Measurements from ENCODE around the gene PGAP3. TPM values are rescaled to one million over a fixed set of nuclear protein-coding genes. Genes with fewer than 3 reads are reported as not detected.
"Not testable (repeated sequence)": the region's sequence is repeated elsewhere in the genome, so short reads cannot be mapped to it uniquely, and the experiment has no call there.

Gene PGAP3
- total RNA-seq, 1 donor from 2014 or later, result 11.2 TPM

DNA sequence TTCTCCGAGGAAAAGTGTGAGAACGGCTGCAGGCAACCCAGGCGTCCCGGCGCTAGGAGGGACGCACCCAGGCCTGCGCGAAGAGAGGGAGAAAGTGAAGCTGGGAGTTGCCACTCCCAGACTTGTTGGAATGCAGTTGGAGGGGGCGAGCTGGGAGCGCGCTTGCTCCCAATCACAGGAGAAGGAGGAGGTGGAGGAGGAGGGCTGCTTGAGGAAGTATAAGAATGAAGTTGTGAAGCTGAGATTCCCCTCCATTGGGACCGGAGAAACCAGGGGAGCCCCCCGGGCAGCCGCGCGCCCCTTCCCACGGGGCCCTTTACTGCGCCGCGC lies 11.9 kb upstream of the PGAP3 start, which contains the start of gene ERBB2:
Gene ERBB2 (plus strand): TSS at position 247 of the 330 bp plus-strand sequence. CDS start 175 bp downstream, outside the sequence.
- H3K27ac Mint-ChIP-seq (ENCODE audit: unreplicated experiment), result peak within 1 kb of the TSS; percentile 72
- H3K9me3 Mint-ChIP-seq (ENCODE audit: unreplicated experiment), result no peaks in the 10 kb centered on the region
- H3K4me1 Mint-ChIP-seq (ENCODE audit: unreplicated experiment), result peaks cover 25% of the 10 kb centered on the region
- no peaks in the 10 kb centered on the region for H3K36me3 Mint-ChIP-seq (ENCODE audit: low read depth, unreplicated experiment)
- TF ChIP-seq, protein P1, sequence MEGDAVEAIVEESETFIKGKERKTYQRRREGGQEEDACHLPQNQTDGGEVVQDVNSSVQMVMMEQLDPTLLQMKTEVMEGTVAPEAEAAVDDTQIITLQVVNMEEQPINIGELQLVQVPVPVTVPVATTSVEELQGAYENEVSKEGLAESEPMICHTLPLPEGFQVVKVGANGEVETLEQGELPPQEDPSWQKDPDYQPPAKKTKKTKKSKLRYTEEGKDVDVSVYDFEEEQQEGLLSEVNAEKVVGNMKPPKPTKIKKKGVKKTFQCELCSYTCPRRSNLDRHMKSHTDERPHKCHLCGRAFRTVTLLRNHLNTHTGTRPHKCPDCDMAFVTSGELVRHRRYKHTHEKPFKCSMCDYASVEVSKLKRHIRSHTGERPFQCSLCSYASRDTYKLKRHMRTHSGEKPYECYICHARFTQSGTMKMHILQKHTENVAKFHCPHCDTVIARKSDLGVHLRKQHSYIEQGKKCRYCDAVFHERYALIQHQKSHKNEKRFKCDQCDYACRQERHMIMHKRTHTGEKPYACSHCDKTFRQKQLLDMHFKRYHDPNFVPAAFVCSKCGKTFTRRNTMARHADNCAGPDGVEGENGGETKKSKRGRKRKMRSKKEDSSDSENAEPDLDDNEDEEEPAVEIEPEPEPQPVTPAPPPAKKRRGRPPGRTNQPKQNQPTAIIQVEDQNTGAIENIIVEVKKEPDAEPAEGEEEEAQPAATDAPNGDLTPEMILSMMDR (IDR thresholded peaks at IDR 0.05; ENCODE audit: unreplicated experiment), result no peak
- peaks cover 7% of the 10 kb centered on the region for H3K27me3 Mint-ChIP-seq (ENCODE audit: unreplicated experiment)
- peak within 1 kb of the TSS; percentile 97 for H3K4me3 Mint-ChIP-seq (ENCODE audit: unreplicated experiment)
- DNase-seq (ENCODE audit: low spot score), result peak; percentile 42

DNA sequence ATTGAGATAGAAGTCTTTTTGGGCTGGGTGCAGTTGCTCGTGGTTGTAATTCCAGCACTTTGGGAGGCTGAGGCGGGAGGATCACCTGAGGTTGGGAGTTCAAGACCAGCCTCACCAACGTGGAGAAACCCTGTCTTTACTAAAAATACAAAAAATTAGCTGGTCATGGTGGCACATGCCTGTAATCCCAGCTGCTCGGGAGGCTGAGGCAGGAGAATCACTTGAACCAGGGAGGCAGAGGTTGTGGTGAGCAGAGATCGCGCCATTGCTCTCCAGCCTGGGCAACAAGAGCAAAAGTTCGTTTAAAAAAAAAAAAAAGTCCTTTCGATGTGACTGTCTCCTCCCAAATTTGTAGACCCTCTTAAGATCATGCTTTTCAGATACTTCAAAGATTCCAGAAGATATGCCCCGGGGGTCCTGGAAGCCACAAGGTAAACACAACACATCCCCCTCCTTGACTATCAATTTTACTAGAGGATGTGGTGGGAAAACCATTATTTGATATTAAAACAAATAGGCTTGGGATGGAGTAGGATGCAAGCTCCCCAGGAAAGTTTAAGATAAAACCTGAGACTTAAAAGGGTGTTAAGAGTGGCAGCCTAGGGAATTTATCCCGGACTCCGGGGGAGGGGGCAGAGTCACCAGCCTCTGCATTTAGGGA lies 11.4 kb upstream of the PGAP3 start:
- peak overlapping the region; percentile 72 for H3K27ac Mint-ChIP-seq (ENCODE audit: unreplicated experiment)
- not testable (repeated sequence) for H3K9me3 Mint-ChIP-seq (ENCODE audit: unreplicated experiment); H3K36me3 Mint-ChIP-seq (ENCODE audit: low read depth, unreplicated experiment); DNase-seq (ENCODE audit: low spot score); H3K27me3 Mint-ChIP-seq (ENCODE audit: unreplicated experiment)
- peak overlapping the region; percentile 97 for H3K4me3 Mint-ChIP-seq (ENCODE audit: unreplicated experiment)
- peaks cover 28% of the 10 kb centered on the region for H3K4me1 Mint-ChIP-seq (ENCODE audit: unreplicated experiment)

DNA sequence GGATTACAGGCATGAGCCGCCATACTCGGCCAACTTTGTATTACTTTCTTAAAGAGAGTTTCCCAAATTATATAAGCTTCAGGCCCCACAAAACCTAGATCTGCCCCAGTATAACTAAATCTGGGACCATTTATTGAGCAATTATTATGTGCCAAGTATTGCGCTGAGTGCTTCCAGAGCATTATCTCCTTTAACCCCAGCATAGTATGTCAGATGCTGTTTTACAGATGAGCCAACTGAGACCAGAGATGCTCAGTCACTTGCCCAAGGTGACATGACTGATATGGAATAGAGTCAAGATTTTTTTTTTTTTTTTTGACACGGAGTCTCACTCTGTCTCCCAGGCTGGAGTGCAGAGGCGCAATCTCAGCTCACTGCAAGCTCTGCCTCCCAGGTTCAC lies 10.1 kb upstream of the PGAP3 start:
- Mint-ChIP-seq H3K27me3 (ENCODE audit: unreplicated experiment) (peaks cover 9% of the 10 kb centered on the region), H3K4me3 (ENCODE audit: unreplicated experiment) (no peak overlapping the region), H3K36me3 (ENCODE audit: low read depth, unreplicated experiment) (no peaks in the 10 kb centered on the region), H3K4me1 (ENCODE audit: unreplicated experiment) (peaks cover 29% of the 10 kb centered on the region), H3K27ac (ENCODE audit: unreplicated experiment) (no peak overlapping the region), H3K9me3 (ENCODE audit: unreplicated experiment) (no peaks in the 10 kb centered on the region)
- DNase-seq (ENCODE audit: low spot score), result no peak
- TF ChIP-seq, protein P1 (IDR thresholded peaks at IDR 0.05; ENCODE audit: unreplicated experiment), result no peak

DNA sequence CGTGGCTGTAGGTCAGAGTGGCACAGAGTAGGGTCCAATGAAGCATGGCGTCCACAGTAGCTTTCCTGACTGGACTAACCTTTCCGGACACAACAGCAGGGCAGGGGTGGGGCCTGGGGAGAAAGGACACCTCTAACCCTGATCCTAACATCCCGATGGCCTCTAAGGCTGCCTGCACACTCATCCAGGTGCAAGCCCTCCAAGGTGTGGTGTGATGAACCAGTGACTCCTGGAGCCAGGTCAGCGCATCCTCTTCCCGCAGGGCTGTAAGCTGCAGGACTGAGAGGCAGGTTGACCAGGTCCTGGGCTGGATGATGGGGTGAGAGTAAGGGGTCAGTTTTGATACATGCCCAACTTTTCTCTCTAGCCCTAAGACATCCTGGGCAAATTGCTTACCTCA lies 8.9 kb upstream of the PGAP3 start:
- H3K4me3 Mint-ChIP-seq (ENCODE audit: unreplicated experiment), result no peak overlapping the region
- H3K27me3 Mint-ChIP-seq (ENCODE audit: unreplicated experiment), result peaks cover 9% of the 10 kb centered on the region
- peaks cover 26% of the 10 kb centered on the region for H3K4me1 Mint-ChIP-seq (ENCODE audit: unreplicated experiment)

DNA sequence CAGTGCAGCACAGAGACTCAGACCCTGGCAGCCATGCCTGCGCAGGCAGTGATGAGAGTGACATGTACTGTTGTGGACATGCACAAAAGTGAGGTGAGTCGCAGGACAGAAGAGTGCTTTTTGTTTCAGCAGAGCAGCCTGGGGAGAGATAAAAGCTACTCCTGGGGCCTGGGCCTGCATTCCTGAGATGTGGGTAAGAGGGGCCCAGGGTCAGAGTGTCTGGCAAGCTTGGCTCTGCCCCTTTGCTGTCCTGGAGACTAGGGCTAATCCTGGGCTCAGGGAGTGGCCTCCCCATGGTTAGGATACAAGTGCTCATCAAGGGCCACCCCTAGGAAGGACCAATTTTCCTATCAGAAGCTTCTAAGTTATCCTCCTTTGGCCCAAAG lies 7.2 kb upstream of the PGAP3 start:
- no peaks in the 10 kb centered on the region for H3K9me3 Mint-ChIP-seq (ENCODE audit: unreplicated experiment)
- H3K27me3 Mint-ChIP-seq (ENCODE audit: unreplicated experiment), result peaks cover 6% of the 10 kb centered on the region
- no peak for DNase-seq (ENCODE audit: low spot score)
- no peak overlapping the region for H3K27ac Mint-ChIP-seq (ENCODE audit: unreplicated experiment)
- TF ChIP-seq, protein P1 (IDR thresholded peaks at IDR 0.05; ENCODE audit: unreplicated experiment), result no peak
- H3K4me1 Mint-ChIP-seq (ENCODE audit: unreplicated experiment), result peaks cover 16% of the 10 kb centered on the region
- H3K36me3 Mint-ChIP-seq (ENCODE audit: low read depth, unreplicated experiment), result no peaks in the 10 kb centered on the region
- H3K4me3 Mint-ChIP-seq (ENCODE audit: unreplicated experiment), result no peak overlapping the region

More for the DNA sequence above, 8.9 kb upstream of the PGAP3 start:
- no peaks in the 10 kb centered on the region for H3K36me3 Mint-ChIP-seq (ENCODE audit: low read depth, unreplicated experiment)
- DNase-seq (ENCODE audit: low spot score), result no peak
- no peaks in the 10 kb centered on the region for H3K9me3 Mint-ChIP-seq (ENCODE audit: unreplicated experiment)
- TF ChIP-seq, protein P1 (IDR thresholded peaks at IDR 0.05; ENCODE audit: unreplicated experiment), result no peak
- H3K27ac Mint-ChIP-seq (ENCODE audit: unreplicated experiment), result no peak overlapping the region
